ENCODE results near the gene CCDC60. TPM values are rescaled to one million over a fixed set of nuclear protein-coding genes. Genes with fewer than 3 reads are reported as not detected.
A peak's percentile ranks its signal among the peaks of the same experiment; 100 is the strongest.

CCDC60 gene
- total RNA-seq, 6 donors from 2014 or later: 0.76 to 12.5 (median 2.3) TPM; not detected in 1

GRCh38 chr12:119461636-119462214 lies 127.2 kb downstream of the CCDC60 start:
- Histone ChIP-seq H3K4me1 (no peaks in the 10 kb centered on the region), H3K4me3 (no peak overlapping the region), H3K36me3 (no peaks in the 10 kb centered on the region), H3K27ac (no peak overlapping the region), H3K9me3 (peaks cover 0 to 4% (median 0%) of the 10 kb centered on the region in 4 donors), H3K27me3 (no peaks in the 10 kb centered on the region)
- 77 to 83% methylated on average over 8 of the region's 8 CpGs for WGBS, 2 donors
- ATAC-seq (ENCODE audit: low FRiP score in 2 of 2) (no peak), DNase-seq (no peak)
- TF ChIP-seq EP300 (IDR thresholded peaks at IDR 0.05) (no peak), POLR2A (IDR thresholded peaks at IDR 0.05) (no peak), POLR2AphosphoS5 (IDR thresholded peaks at IDR 0.05) (no peak)
- TF ChIP-seq, protein P1, sequence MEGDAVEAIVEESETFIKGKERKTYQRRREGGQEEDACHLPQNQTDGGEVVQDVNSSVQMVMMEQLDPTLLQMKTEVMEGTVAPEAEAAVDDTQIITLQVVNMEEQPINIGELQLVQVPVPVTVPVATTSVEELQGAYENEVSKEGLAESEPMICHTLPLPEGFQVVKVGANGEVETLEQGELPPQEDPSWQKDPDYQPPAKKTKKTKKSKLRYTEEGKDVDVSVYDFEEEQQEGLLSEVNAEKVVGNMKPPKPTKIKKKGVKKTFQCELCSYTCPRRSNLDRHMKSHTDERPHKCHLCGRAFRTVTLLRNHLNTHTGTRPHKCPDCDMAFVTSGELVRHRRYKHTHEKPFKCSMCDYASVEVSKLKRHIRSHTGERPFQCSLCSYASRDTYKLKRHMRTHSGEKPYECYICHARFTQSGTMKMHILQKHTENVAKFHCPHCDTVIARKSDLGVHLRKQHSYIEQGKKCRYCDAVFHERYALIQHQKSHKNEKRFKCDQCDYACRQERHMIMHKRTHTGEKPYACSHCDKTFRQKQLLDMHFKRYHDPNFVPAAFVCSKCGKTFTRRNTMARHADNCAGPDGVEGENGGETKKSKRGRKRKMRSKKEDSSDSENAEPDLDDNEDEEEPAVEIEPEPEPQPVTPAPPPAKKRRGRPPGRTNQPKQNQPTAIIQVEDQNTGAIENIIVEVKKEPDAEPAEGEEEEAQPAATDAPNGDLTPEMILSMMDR (IDR thresholded peaks at IDR 0.05): no peak

GRCh38 chr12:119463211-119463926 lies 128.8 kb downstream of the CCDC60 start:
- H3K4me1 ChIP-seq: no peaks in the 10 kb centered on the region
- ATAC-seq (ENCODE audit: low FRiP score in 2 of 2) (peak in 1 of 2 donors; percentile 52), DNase-seq (peak in 1 of 2 donors; percentile 41)
- peaks cover 0 to 4% (median 0%) of the 10 kb centered on the region in 4 donors for H3K9me3 ChIP-seq
- TF ChIP-seq, protein P1 (IDR thresholded peaks at IDR 0.05): no peak
- no peak for TF ChIP-seq POLR2A (IDR thresholded peaks at IDR 0.05)
- no peak for TF ChIP-seq EP300 (IDR thresholded peaks at IDR 0.05)
- no peak for TF ChIP-seq POLR2AphosphoS5 (IDR thresholded peaks at IDR 0.05)
- no peaks in the 10 kb centered on the region for H3K27me3 ChIP-seq
- no peak overlapping the region for H3K27ac ChIP-seq
- no peaks in the 10 kb centered on the region for H3K36me3 ChIP-seq
- WGBS, 2 donors: 61 to 68% methylated on average over 8 of the region's 8 CpGs
- H3K4me3 ChIP-seq: no peak overlapping the region

- no peaks in the 10 kb centered on the region for H3K27me3 ChIP-seq
- no peak for TF ChIP-seq EP300 (IDR thresholded peaks at IDR 0.05)
- TF ChIP-seq POLR2AphosphoS5 (IDR thresholded peaks at IDR 0.05): no peak
- TF ChIP-seq POLR2A (IDR thresholded peaks at IDR 0.05): no peak
- DNase-seq (no peak), ATAC-seq (ENCODE audit: low FRiP score in 2 of 2) (no peak)
- H3K27ac ChIP-seq: no peak overlapping the region
- H3K36me3 ChIP-seq: no peaks in the 10 kb centered on the region
- no peak overlapping the region for H3K4me3 ChIP-seq
- H3K4me1 ChIP-seq: no peaks in the 10 kb centered on the region
- no peaks in the 10 kb centered on the region for H3K9me3 ChIP-seq
These were observed 133.8 kb downstream of the CCDC60 start for GRCh38 chr12:119468296-119468695.

DNA sequence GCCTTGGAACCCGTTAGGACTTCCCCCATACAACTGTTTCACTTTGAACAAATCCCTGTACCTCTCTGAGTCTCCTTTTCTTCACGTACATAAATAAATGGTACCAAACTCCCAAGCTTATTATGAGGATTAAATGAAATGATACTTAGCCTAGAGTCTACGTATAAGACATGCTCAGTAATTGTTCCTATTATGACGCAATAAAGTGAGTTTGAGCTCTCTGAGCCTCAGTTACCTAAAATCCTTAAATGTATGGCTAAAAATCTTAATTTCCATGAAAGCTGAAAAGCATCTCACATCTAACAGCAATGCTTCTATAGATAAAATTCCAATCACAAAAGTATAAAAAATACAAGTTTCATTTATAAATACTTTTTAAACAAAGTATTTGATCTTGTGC lies 141.1 kb downstream of the CCDC60 start:
- H3K27me3 ChIP-seq: no peaks in the 10 kb centered on the region
- no peak for ATAC-seq (ENCODE audit: low FRiP score in 2 of 2)
- H3K4me3 ChIP-seq: no peak overlapping the region
- 83 to 86% methylated on average over 4 of the region's 4 CpGs for WGBS, 2 donors
- DNase-seq: no peak
- no peak overlapping the region for H3K27ac ChIP-seq
- H3K4me1 ChIP-seq: no peaks in the 10 kb centered on the region
- peaks cover 0 to 5% (median 0%) of the 10 kb centered on the region in 4 donors for H3K9me3 ChIP-seq
- no peaks in the 10 kb centered on the region for H3K36me3 ChIP-seq
- TF ChIP-seq POLR2AphosphoS5 (IDR thresholded peaks at IDR 0.05) (no peak), POLR2A (IDR thresholded peaks at IDR 0.05) (no peak), EP300 (IDR thresholded peaks at IDR 0.05) (no peak)
- TF ChIP-seq, protein P1 (IDR thresholded peaks at IDR 0.05): no peak

- DNase-seq (no peak), ATAC-seq (ENCODE audit: low FRiP score in 2 of 2) (no peak)
- Histone ChIP-seq H3K4me3 (no peak overlapping the region), H3K9me3 (peaks cover 0 to 5% (median 0%) of the 10 kb centered on the region in 4 donors), H3K27me3 (no peaks in the 10 kb centered on the region), H3K27ac (no peak overlapping the region), H3K36me3 (no peaks in the 10 kb centered on the region), H3K4me1 (no peaks in the 10 kb centered on the region)
- 81 to 88% methylated on average over 3 of the region's 3 CpGs for WGBS, 2 donors
- TF ChIP-seq EP300 (IDR thresholded peaks at IDR 0.05) (no peak), POLR2AphosphoS5 (IDR thresholded peaks at IDR 0.05) (no peak)
These were observed 142.4 kb downstream of the CCDC60 start for GRCh38 chr12:119476951-119477350.
